DMS 273 (cell line): ENCODE measurements around the gene SPIRE1.
"Not testable (repeated sequence)": the region's sequence is repeated elsewhere in the genome, so short reads cannot be mapped to it uniquely, and the experiment has no call there.

Experiments used
- DNase-seq: peaks from one replicate; lab custom pipeline; 2025; ENCODE audit not compliant: unreplicated experiment; lab: John Stamatoyannopoulos, UW

Gene SPIRE1

GRCh38 chr18:12599966-12600365 lies 57.9 kb downstream of the SPIRE1 start:
- DNase-seq: no peak

GRCh38 chr18:12599543-12599942 lies 58.4 kb downstream of the SPIRE1 start:
- no peak for DNase-seq

DNA sequence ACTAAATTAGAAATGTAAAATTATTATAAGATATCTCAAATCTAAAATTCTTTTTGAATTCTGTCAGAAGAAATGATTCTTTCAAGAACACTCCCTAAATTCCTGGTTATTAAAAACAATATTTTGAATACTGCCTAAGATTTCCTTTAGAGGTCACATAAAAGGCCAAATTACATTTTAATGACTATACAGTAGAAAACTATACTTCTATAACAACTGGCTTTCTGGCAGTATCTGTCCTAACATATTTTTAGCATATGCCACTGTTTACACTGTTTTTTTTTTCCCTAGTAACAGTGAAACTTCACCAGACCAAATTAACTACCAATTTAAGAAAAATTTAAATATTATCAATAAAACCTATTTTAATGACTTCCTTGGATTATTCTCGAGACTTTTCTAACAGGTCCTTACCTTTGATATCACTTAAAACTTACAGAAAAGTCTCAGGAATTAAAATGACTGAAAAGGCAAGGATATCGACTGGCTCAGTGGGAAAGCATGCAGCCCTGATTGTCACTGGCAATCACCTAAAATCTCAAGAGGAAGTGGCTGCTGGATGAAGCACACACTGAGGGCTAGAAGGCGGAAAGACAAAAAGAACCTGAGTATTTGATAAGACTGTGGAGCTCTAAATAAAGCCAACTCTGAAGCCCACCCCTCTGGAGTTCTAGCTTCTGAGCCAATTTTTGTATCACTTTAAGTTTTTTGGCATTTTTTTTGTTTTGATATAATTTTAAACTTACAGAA lies 59.6 kb downstream of the SPIRE1 start:
- DNase-seq: peak; percentile 17

- peak; percentile 36 for DNase-seq
These were observed 60.1 kb downstream of the SPIRE1 start for GRCh38 chr18:12597760-12598159.

DNA sequence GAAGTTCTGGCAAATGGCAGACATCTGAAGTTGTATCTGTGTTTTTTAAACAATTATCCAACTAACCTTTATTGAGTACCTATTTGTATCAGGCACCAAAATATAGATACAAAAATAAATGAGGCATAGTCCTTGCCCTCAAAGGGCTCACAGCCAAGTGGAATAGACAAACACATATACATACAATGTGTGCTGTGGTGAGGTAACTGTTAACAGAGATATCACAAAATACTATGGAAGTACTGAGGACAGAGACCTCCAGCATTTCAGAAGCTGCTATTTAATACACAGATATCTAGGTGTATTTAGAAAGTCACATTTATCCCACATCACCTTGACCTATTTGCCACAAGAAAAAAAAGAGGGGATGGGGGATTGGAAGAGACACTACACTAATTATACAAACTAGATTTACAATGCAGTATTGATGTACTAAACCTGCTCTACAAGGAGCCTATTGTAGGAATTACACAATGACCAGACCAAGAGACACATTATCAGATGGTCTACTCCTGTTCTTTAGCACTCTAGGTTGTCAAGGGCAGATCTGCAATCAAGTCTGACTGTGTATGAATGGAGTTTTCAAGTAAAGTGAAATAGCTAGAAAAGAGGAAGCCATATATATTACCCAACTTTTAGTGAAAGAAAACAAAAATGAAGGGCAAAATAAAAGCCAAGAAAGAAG lies 62.2 kb downstream of the SPIRE1 start:
- no peak for DNase-seq

DNA sequence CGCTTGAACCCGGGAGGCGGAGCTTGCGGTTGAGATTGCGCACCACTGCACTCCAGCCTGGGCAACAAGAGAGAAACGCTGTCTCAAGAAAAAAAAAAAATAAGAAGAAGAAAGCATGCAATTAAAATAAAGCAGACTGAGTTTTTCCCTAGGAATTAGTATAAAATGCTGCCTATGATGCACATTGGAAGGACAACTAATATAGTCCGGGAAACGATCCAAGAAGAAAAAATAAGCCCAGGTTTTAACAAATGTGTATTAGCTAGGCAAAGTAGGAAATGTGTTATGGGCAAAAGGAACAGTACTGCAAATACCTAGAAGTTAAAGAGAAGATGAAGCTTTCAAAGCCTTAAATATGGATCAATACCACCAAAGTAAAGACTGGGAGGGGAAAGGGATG lies 64.0 kb downstream of the SPIRE1 start:
- no peak for DNase-seq

DNA sequence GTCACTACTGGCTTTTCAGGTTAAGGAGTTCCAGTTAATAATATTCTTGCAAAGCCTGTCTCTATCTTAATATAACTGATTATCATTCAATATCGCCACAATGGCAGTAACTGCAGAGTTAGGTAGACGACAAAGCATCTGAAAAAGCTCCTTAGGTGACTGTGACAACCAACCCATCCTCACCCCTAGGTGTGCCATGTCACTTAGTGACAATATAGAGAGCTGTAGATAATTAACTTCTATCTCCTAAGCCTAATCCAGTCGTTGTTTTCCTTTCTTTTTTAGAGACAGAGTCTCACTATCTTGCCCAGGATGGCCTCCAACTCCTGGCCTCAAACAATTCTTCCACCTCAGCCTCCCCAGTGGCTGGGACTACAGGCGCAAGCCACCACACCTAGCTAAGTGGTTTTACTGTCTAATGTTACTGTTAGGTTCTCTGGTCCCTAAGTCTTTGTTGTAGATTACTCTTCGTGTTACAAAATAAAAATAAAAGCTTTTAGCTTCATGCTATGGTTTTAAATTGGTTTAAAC lies 65.2 kb downstream of the SPIRE1 start:
- no peak for DNase-seq

DNA sequence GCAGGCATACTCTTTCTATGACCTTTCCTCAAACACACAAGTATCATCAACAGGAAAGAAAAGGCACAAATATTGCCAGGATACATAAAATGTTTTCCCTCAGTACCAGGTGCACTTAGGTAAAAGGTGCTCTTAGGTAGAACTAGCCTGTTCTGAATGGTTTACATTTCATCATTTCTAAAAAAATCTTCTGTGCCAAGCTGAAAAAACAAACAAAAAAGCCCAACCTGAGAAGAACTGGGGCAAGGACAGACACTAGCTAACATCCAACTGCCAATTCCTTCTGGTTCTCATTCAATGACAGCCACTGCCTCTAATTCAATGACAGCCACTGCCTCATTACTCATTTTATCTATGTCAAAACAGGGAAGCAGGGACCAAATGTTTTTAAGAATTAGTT lies 68.5 kb downstream of the SPIRE1 start:
- DNase-seq: no peak

DNA sequence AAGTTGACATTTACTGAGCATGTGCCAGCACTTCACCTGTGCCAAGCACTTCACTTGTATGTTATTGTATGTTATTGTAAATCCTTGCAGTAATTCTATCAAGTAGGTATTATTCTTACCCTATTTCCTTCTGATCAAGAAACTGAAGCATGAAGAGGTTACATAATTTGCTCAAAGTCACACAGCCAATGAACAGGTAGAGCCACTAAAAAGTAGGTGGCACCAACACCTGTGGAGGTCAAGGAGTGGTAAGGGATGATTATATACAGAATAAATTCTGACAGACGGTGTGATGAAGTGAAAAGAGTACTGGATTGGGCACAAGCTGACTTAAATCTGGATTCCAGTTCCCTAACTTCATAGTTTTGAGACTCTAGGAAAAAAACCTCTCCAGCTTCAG lies 71.0 kb downstream of the SPIRE1 start:
- no peak for DNase-seq

- DNase-seq: no peak
These were observed 72.7 kb downstream of the SPIRE1 start for GRCh38 chr18:12585218-12585617.

- DNase-seq: no peak
These were observed 77.1 kb downstream of the SPIRE1 start for GRCh38 chr18:12580630-12581342.

DNA sequence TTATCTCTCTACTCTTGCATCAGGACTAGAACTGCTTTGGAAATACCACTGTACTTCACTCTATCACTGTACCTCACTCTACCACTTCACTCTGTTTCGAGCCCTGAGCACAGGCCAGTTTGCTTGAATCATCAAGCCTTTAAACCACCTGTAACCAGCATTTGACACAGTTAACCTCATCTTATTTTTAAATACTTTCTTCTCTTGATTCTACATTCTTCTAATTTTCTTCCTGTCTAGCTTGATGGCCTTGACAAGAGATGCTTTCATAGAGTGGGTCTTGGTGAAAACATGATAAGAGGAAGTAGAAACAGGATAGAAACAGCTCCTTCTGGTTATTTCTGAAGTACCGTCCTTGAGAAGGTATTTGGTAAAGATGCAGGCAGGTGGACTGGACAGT lies 78.1 kb downstream of the SPIRE1 start:
- no peak for DNase-seq

GRCh38 chr18:12577848-12578247 lies 80.1 kb downstream of the SPIRE1 start:
- no peak for DNase-seq

DNA sequence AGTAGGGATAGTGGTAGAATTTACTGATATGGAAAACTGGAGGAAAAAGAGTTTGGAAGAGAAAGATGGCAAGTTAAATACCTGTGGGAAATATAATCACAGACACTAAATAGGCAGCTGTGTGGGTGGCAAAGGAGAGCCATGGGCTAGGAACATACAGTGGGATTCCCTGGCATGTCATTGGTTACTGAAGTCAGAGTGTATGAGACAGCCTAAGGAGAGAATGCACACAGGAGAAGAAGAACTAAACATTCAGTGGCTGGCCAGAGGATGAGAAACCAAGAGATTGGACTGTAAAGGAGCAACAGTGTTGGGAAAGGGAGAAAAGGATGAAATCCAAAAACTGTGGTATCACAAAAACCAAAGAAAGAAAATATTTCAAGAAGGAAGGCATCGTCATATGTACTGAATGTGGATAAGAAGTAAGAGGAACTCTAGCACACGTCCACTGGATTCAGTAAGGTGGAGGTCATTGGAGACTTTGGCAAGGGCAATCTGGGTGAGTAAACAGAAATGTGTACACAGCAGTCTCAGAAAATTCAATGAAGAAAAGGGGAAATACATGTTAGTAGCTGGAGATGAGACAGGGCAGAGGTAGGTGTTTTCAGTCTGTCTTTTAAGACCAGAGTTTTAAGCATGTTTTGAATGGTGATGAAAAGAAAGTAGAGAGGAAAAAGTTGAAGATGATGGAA lies 83.3 kb downstream of the SPIRE1 start:
- DNase-seq: no peak

- no peak for DNase-seq
These were observed 86.3 kb downstream of the SPIRE1 start for GRCh38 chr18:12571630-12572029.

DNA sequence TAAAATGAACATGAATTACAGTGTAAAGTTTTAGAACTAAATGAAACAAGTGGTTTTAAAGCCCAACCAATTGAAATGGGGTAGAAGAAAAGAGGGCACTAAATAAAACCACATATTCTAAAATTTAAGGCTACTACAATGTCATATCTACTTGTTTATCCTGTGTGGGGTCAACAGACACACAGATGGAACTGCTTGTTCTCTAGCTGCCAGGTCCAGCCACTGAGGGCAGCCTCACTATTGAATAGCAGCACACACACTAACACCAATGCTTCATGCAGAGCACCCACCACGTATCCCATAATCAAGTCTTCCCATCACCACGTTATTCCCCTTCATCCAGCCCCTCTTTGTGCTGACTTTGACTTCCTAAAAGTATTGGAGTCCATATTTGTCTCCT lies 88.1 kb downstream of the SPIRE1 start:
- no peak for DNase-seq

- DNase-seq: no peak
These were observed 90.1 kb downstream of the SPIRE1 start for GRCh38 chr18:12567849-12568248.

- no peak for DNase-seq
These were observed 93.0 kb downstream of the SPIRE1 start for GRCh38 chr18:12564861-12565260.

- no peak for DNase-seq
These were observed 93.5 kb downstream of the SPIRE1 start for GRCh38 chr18:12564378-12564777.

GRCh38 chr18:12560600-12560999 lies 97.3 kb downstream of the SPIRE1 start:
- DNase-seq: not testable (repeated sequence)

GRCh38 chr18:12559319-12559718 lies 98.6 kb downstream of the SPIRE1 start:
- DNase-seq: no peak
